Measurements from ENCODE around the gene MON1B.
"Not testable (repeated sequence)": the region's sequence is repeated elsewhere in the genome, so short reads cannot be mapped to it uniquely, and the experiment has no call there.

The MON1B gene

GRCh38 chr16:77190478-77191258 lies at the start of gene MON1B:
TSS of gene MON1B (plus strand) at chr16:77191190. CDS start at chr16:77191486, 296 bp downstream.
- peak; percentile 98 for DNase-seq

GRCh38 chr16:77143364-77143763 lies 47.6 kb upstream of the MON1B start:
- peak; percentile 6 for DNase-seq

GRCh38 chr16:77148121-77148520 lies 42.9 kb upstream of the MON1B start:
- DNase-seq, result no peak

- no peak for DNase-seq
Observed at GRCh38 chr16:77157346-77158058, 33.5 kb upstream of the MON1B start.

GRCh38 chr16:77158293-77158692 lies 32.7 kb upstream of the MON1B start:
- no peak for DNase-seq

- no peak for DNase-seq
Observed at GRCh38 chr16:77165006-77165405, 26.0 kb upstream of the MON1B start.

GRCh38 chr16:77165536-77166236 lies 25.3 kb upstream of the MON1B start:
- not testable (repeated sequence) for DNase-seq

GRCh38 chr16:77166726-77167125 lies 24.3 kb upstream of the MON1B start:
- no peak for DNase-seq

- no peak for DNase-seq
Observed at GRCh38 chr16:77168901-77169300, 22.1 kb upstream of the MON1B start.

GRCh38 chr16:77169650-77170236 lies 21.2 kb upstream of the MON1B start:
- peak; percentile 69 for DNase-seq

GRCh38 chr16:77170805-77171204 lies 20.2 kb upstream of the MON1B start:
- DNase-seq, result no peak

- DNase-seq, result peak; percentile 74
Observed at GRCh38 chr16:77171745-77172635, 19.0 kb upstream of the MON1B start.

GRCh38 chr16:77172951-77173350 lies 18.0 kb upstream of the MON1B start:
- no peak for DNase-seq

GRCh38 chr16:77183137-77183536 lies 7.9 kb upstream of the MON1B start:
- no peak for DNase-seq

- not testable (repeated sequence) for DNase-seq
Observed at GRCh38 chr16:77186298-77186697, 4.7 kb upstream of the MON1B start.

- DNase-seq, result no peak
Observed at GRCh38 chr16:77190190-77190477, 856 bp upstream of the MON1B start.

- DNase-seq, result peak; percentile 53
Observed at GRCh38 chr16:77191259-77191969, 424 bp downstream of the MON1B start.

- DNase-seq, result no peak
Observed at GRCh38 chr16:77193377-77193776, 2.4 kb downstream of the MON1B start.

GRCh38 chr16:77194295-77195231 lies 3.6 kb downstream of the MON1B start:
- DNase-seq, result no peak

GRCh38 chr16:77195411-77195810 lies 4.4 kb downstream of the MON1B start:
- DNase-seq, result no peak

GRCh38 chr16:77197747-77198146 lies 6.8 kb downstream of the MON1B start:
- DNase-seq, result no peak
